ENCODE results near the gene STT3A. TPM values are rescaled to one million over a fixed set of nuclear protein-coding genes. Genes with fewer than 3 reads are reported as not detected.

Gene STT3A
- total and polyA plus RNA-seq, 12 donors, result 28.4 to 208 (median 115) TPM

DNA sequence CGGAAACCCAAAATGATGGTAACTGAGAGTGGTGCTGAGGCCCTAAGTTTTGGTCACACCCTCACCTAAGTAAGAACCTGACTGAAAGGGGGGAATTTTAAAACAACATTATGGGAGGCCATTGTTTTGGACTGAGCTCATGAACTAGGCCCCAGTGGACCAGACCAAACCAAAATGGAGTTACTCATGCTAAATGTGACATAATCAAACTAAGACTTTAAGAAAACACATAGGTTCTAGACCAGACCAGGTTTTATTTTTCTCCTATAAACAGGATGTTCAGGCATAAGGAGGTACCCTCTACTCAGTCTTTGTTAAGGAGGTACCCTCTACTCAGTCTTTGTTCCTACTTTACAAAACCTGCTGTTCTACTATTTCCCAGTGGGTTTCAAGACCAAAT, 30.7 kb upstream of the STT3A start:
- H3K9me3 ChIP-seq (replicated peaks in 1 of 3), result no peaks in the 10 kb centered on the region
- no peak overlapping the region for H3K27ac ChIP-seq
- no peaks in the 10 kb centered on the region for H3K27me3 ChIP-seq
- 80 to 94% (median 91%) methylated on average over 1 of the region's 1 CpG for WGBS, 4 donors
- H3K4me1 ChIP-seq (replicated peaks in 1 of 2), result no peaks in the 10 kb centered on the region
- intact Hi-C loops (cut with DNase I), result no loop called here
- H3K36me3 ChIP-seq (replicated peaks in 1 of 2), result no peaks in the 10 kb centered on the region
- no peak for DNase-seq
- H3K4me3 ChIP-seq, result no peak overlapping the region
- TF ChIP-seq, protein P1, sequence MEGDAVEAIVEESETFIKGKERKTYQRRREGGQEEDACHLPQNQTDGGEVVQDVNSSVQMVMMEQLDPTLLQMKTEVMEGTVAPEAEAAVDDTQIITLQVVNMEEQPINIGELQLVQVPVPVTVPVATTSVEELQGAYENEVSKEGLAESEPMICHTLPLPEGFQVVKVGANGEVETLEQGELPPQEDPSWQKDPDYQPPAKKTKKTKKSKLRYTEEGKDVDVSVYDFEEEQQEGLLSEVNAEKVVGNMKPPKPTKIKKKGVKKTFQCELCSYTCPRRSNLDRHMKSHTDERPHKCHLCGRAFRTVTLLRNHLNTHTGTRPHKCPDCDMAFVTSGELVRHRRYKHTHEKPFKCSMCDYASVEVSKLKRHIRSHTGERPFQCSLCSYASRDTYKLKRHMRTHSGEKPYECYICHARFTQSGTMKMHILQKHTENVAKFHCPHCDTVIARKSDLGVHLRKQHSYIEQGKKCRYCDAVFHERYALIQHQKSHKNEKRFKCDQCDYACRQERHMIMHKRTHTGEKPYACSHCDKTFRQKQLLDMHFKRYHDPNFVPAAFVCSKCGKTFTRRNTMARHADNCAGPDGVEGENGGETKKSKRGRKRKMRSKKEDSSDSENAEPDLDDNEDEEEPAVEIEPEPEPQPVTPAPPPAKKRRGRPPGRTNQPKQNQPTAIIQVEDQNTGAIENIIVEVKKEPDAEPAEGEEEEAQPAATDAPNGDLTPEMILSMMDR (IDR thresholded peaks at IDR 0.05), result no peak
- no peak for TF ChIP-seq POLR2A (IDR thresholded peaks at IDR 0.05)

DNA sequence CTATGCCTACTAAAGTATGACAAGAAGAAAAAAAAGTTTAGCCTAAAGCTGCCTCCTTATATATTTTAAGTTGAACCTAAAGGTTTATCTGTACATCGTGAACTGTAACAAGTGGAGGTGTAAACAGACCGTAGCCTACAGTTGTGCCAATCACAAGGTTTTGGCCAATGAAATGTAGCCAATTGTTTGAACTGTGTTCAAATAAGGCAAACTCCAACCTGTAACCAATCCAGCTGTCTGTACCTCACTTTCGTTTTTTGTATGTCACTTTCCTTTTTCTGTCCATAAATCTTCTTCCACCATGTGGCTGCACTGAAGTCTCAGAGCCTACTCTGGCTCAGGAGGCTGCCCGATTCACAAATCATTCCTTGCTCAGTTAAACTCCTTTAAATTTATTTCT, 30.2 kb upstream of the STT3A start:
- 63 to 74% (median 68%) methylated on average over 4 of the region's 4 CpGs for WGBS, 4 donors
- no peak for DNase-seq
- no peak overlapping the region for H3K4me3 ChIP-seq
- intact Hi-C loops (cut with DNase I), result no loop called here
- H3K9me3 ChIP-seq (replicated peaks in 1 of 3), result no peaks in the 10 kb centered on the region
- no peak overlapping the region for H3K27ac ChIP-seq
- H3K4me1 ChIP-seq (replicated peaks in 1 of 2), result no peaks in the 10 kb centered on the region
- no peaks in the 10 kb centered on the region for H3K27me3 ChIP-seq
- H3K36me3 ChIP-seq (replicated peaks in 1 of 2), result no peaks in the 10 kb centered on the region
- TF ChIP-seq POLR2A (IDR thresholded peaks at IDR 0.05), result no peak

DNA sequence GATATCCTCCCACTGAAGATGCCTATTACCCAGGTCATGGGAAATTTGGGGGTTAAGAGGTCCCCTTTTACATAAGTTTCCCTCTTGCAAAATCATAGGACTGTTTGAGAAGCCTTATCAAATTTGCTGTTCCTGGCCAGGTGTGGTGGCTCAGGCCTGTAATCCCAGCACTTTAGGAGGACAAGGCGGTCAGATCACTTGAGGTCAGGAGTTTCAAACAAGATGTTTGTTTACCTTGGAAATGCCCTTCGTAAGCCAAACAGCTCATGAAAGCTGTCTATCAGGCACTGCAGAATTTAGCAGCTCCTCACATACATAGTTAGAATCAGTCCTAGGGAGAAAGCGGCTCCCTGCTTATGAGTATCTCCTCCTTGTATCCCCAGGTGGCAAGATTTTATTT, 28.3 kb upstream of the STT3A start:
- intact Hi-C loops (cut with DNase I), result no loop called here
- 71 to 83% (median 80%) methylated on average over 2 to 3 of the region's 3 CpGs for WGBS, 4 donors
- Histone ChIP-seq H3K9me3 (replicated peaks in 1 of 3) (no peaks in the 10 kb centered on the region), H3K4me1 (replicated peaks in 1 of 2) (peaks cover 0 to 3% of the 10 kb centered on the region in 2 donors), H3K27me3 (no peaks in the 10 kb centered on the region), H3K36me3 (replicated peaks in 1 of 2) (no peaks in the 10 kb centered on the region), H3K27ac (no peak overlapping the region), H3K4me3 (no peak overlapping the region)
- TF ChIP-seq POLR2A (IDR thresholded peaks at IDR 0.05), result no peak
- TF ChIP-seq, protein P1 (IDR thresholded peaks at IDR 0.05), result no peak
- no peak for DNase-seq

DNA sequence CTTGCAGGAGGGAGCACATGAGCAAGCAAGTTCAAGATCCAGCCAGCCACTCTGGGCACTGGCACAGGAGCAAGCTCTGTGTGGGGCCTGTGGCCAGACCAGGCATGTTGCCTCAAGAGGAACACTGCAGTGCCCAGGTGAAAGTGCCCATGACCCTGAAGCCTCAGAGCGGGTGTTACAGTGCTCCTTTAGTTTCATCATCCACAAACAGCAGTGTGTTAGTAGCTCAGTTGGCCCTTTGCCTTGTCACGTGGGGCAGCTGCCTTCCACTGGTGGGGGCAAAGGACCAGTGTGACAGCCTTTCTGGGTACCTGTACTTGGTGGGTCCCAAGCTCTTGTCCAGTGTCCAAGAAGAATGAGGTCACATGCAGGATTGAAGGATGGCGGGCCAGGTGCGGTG, 26.4 kb upstream of the STT3A start:
- Histone ChIP-seq H3K27me3 (no peaks in the 10 kb centered on the region), H3K36me3 (replicated peaks in 1 of 2) (no peaks in the 10 kb centered on the region), H3K9me3 (replicated peaks in 1 of 3) (no peaks in the 10 kb centered on the region), H3K27ac (no peak overlapping the region), H3K4me3 (no peak overlapping the region), H3K4me1 (replicated peaks in 1 of 2) (peaks cover 11 to 13% of the 10 kb centered on the region in 2 donors)
- intact Hi-C loops (cut with DNase I), result no loop called here
- no peak for TF ChIP-seq POLR2A (IDR thresholded peaks at IDR 0.05)
- TF ChIP-seq, protein P1 (IDR thresholded peaks at IDR 0.05), result no peak
- no peak for DNase-seq
- 95 to 100% (median 95%) methylated on average over 2 to 4 of the region's 4 CpGs; no CpG with 5 or more reads in 1 of the 4 donors for WGBS, 4 donors

All from adrenal gland (tissue), 12 donors.